ENCODE data around the gene NSD2. TPM values are rescaled to one million over a fixed set of nuclear protein-coding genes. Genes with fewer than 3 reads are reported as not detected.
"Not testable (repeated sequence)": the region's sequence is repeated elsewhere in the genome, so short reads cannot be mapped to it uniquely, and the experiment has no call there.

The NSD2 gene
- total RNA-seq, 2 donors from 2014 or later, result 80.1 to 176 TPM

DNA sequence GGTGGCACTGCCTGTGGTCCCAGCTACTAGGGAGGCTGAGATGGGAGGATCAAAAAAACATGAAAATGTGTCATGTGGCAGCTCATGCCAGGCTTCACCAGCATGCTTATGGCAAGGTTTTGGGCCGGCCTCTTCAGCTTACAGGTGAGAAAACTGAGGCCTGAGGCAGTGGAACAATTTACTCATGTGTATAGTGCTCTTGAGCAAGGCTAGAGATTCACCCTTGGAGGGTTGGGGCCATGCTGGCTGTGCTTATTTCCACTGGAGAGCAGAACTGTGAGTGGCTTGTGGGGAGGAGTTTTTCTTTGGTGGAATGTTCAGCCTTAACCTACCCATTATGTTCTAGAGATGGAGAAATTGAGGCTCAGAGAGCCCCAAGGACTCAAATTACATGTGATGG, 31.8 kb downstream of the NSD2 start:
- TF ChIP-seq CTCF (IDR thresholded peaks at IDR 0.05), result no peak
- intact Hi-C loops (cut with DNase I), result loop anchor here (10.0 kb wide), 1 partner anchor 48 kb away; the partner anchor contains the start of gene LETM1
- DNase-seq, result no peak
- Histone ChIP-seq H3K9me3 (no peaks in the 10 kb centered on the region), H3K27me3 (no peaks in the 10 kb centered on the region), H3K4me1 (peaks cover 2% of the 10 kb centered on the region), H3K36me3 (peaks cover 8% of the 10 kb centered on the region), H3K9ac (ENCODE audit: low read depth in 2 of 2, low read length in 2 of 2) (no peak overlapping the region), H3K4me3 (no peak overlapping the region), H3K27ac (no peak overlapping the region)

DNA sequence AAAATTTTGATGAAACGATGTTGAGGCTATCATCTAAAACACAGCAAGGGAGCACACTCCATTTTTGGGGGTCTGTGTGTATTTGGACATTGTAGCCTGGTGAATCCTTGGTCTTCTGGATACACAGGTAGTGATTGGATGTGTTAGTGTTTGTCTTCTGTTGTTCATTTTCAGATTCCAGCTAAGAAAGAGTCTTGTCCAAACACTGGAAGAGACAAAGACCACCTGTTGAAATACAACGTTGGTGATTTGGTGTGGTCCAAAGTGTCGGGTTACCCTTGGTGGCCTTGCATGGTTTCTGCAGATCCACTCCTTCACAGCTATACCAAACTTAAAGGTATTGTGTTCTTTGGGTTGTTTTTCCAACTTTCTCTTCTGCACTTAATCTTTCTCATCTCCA, 32.8 kb downstream of the NSD2 start:
- H3K9me3 ChIP-seq, result no peaks in the 10 kb centered on the region
- H3K36me3 ChIP-seq, result peaks cover 8% of the 10 kb centered on the region
- no peaks in the 10 kb centered on the region for H3K27me3 ChIP-seq
- no peak overlapping the region for H3K27ac ChIP-seq
- TF ChIP-seq CTCF (IDR thresholded peaks at IDR 0.05), result no peak
- H3K4me3 ChIP-seq, result no peak overlapping the region
- H3K9ac ChIP-seq (ENCODE audit: low read depth in 2 of 2, low read length in 2 of 2), result no peak overlapping the region
- intact Hi-C loops (cut with DNase I), result loop anchor here (10.0 kb wide), 1 partner anchor 49 kb away; the partner anchor contains the start of gene LETM1
- peaks cover 10% of the 10 kb centered on the region for H3K4me1 ChIP-seq
- no peak for DNase-seq

- H3K4me3 ChIP-seq, result no peak overlapping the region
- DNase-seq, result peak; percentile 46
- no peak for TF ChIP-seq CTCF (IDR thresholded peaks at IDR 0.05)
- H3K9me3 ChIP-seq, result no peaks in the 10 kb centered on the region
- peaks cover 10% of the 10 kb centered on the region for H3K4me1 ChIP-seq
- H3K36me3 ChIP-seq, result no peaks in the 10 kb centered on the region
- intact Hi-C loops (cut with DNase I), result loop anchor here (10.0 kb wide), 1 partner anchor 53 kb away; the partner anchor contains the start of gene LETM1
- H3K27ac ChIP-seq, result peak overlapping the region; percentile 67
- no peaks in the 10 kb centered on the region for H3K27me3 ChIP-seq
- H3K9ac ChIP-seq (ENCODE audit: low read depth in 2 of 2, low read length in 2 of 2), result peak overlapping the region in 1 of 2 donors; percentile 49
Measured at GRCh38 chr4:1907848-1908525, 36.8 kb downstream of the NSD2 start.

DNA sequence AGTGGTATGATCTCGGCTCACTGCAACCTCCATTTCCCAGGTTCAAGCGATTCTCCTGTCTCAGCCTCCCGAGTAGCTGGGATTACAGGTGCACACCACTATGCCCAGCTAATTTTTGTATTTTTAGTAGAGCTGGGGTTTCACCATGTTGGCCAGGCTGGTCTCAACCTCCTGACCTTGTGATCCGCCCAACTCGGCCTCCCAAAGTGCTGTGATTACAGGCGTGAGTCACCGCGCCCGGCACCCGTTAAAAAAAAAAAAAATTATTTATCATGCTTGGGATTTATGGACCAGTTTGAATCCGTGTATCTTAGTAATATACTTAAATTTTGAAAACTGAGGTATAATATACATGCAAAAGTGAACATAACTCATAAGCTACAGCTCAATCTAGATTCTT, 38.5 kb downstream of the NSD2 start:
- not testable (repeated sequence) for H3K9ac ChIP-seq (ENCODE audit: low read depth in 2 of 2, low read length in 2 of 2); H3K27ac ChIP-seq; H3K4me1 ChIP-seq

GRCh38 chr4:1910643-1911042, 39.5 kb downstream of the NSD2 start:
- Histone ChIP-seq H3K4me1 (peaks cover 10% of the 10 kb centered on the region), H3K36me3 (no peaks in the 10 kb centered on the region), H3K27ac (no peak overlapping the region), H3K4me3 (no peak overlapping the region), H3K9ac (ENCODE audit: low read depth in 2 of 2, low read length in 2 of 2) (no peak overlapping the region), H3K9me3 (no peaks in the 10 kb centered on the region), H3K27me3 (no peaks in the 10 kb centered on the region)
- TF ChIP-seq CTCF (IDR thresholded peaks at IDR 0.05), result peak; percentile 42
- intact Hi-C loops (cut with DNase I), result loop anchor here (10.0 kb wide), 1 partner anchor 274 kb away; no protein-coding TSS in a partner anchor
- DNase-seq, result peak; percentile 55

More for the DNA sequence above, 38.5 kb downstream of the NSD2 start:
- intact Hi-C loops (cut with DNase I), result loop anchor here (10.0 kb wide), 2 partner anchors 55 to 275 kb away; partner anchors contain the start of gene LETM1
- not testable (repeated sequence) for DNase-seq, H3K4me3 ChIP-seq, H3K36me3 ChIP-seq, H3K27me3 ChIP-seq, H3K9me3 ChIP-seq

GRCh38 chr4:1911316-1911715, 40.1 kb downstream of the NSD2 start:
- H3K36me3 ChIP-seq; H3K9ac ChIP-seq (ENCODE audit: low read depth in 2 of 2, low read length in 2 of 2); H3K9me3 ChIP-seq; H3K27me3 ChIP-seq; H3K4me1 ChIP-seq; H3K27ac ChIP-seq; DNase-seq; H3K4me3 ChIP-seq: not testable (repeated sequence)
- intact Hi-C loops (cut with DNase I), result loop anchor here (10.0 kb wide), 1 partner anchor 273 kb away; no protein-coding TSS in a partner anchor
